Measurements from ENCODE around the gene SP9. TPM values are rescaled to one million over a fixed set of nuclear protein-coding genes. Genes with fewer than 3 reads are reported as not detected.

Gene SP9
- total and polyA plus RNA-seq, 10 of the 15 experiments (the other 5 are each of a cell fraction or from before 2014, with no cell fraction given), result not detected

DNA sequence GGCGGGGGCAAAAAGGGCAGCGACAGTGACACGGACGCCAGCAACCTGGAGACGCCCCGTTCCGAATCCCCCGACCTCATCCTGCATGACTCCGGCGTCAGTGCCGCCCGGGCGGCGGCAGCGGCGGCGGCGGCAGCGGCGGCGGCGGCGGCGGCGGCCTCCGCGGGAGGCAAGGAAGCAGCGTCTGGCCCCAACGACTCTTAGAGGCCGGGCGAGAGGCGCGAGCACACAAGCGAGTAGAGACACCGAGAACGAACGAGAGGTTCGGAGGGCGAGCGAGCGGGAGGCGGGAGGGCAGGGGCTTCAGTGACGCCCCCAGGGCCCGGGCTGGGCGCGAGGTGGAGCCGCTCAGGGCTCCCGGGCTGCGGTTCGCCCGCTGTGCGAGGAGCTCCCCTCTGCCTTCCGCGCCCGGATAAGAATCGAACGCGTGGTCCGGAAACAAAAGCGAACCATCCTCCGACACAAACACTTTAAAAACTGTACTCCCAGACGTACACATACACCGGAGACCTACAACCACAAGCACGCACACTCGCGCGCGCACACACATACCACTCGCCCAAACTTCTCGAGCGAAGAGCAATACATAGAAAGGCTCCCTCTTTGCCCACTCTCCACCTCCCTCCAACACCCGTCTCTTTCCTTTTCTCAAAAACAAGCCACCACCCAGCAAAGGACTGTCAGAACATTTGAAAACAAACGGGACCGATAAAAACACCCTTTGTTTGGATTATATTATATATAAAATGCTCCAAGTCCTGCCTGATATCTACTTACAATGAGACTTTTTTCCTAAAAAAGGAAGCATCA, 2.8 kb downstream of the SP9 start:
- DNase-seq (ENCODE audit: low read depth, low spot score), result no peak
- SMC1A ChIA-PET (ENCODE audit: uncharacterized antibody, unreplicated experiment), result interaction anchor here (1.0 kb wide), 1 partner anchor 179 kb away, joined by 3 read pairs; no protein-coding TSS in a partner anchor

DNA sequence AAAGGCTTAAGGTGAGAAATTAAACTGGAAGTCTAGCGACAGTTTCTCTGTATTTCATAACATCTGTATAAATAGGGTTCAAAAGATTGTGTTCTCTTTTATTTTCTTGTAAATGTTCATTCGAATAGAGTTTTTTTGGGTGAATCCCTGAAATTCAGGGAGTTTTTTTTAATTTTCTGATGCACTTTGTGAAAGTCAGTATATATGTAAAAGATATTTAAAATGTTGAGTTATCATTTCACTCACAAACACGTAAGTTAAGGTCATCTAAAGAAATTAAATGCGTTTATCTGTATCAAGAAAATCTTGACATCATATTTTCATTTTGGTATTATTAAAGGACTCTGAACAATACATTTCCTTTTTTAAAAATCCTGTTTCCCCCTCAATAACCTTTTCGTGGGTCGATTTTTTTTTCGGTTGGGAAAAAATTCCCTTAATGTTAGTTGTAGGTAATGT, 3.4 kb downstream of the SP9 start:
- DNase-seq (ENCODE audit: low read depth, low spot score) (no peak), FAIRE-seq (no peak), ATAC-seq (no peak)
- ChIA-PET RAD21 (ENCODE audit: unreplicated experiment) (no interaction called here), POLR2A (no interaction called here), CTCF (interaction anchor here (3.8 kb wide), 1 partner anchor 936 kb away, joined by 37 read pairs; no protein-coding TSS in a partner anchor), SMC1A (ENCODE audit: uncharacterized antibody, unreplicated experiment) (no interaction called here)
- Histone ChIP-seq H3K4me1 (ENCODE audit: control insufficient read depth, insufficient read depth, low read length) (peaks cover 25% of the 10 kb centered on the region), H4K20me1 (ENCODE audit: control insufficient read depth, insufficient read depth) (no peaks in the 10 kb centered on the region), H3K9ac (ENCODE audit: control insufficient read depth, insufficient read depth, low read length) (no peak overlapping the region), H3K27ac (ENCODE audit: control insufficient read depth, insufficient read depth) (no peak overlapping the region), H2AFZ (ENCODE audit: control insufficient read depth, low read depth, low read length) (no peak overlapping the region), H3K79me2 (ENCODE audit: control insufficient read depth, insufficient read depth, low read length) (no peaks in the 10 kb centered on the region), H3K4me3 (no peak overlapping the region; the same call in 1 of the 2 replicates), H3K36me3 (ENCODE audit: control insufficient read depth in 2 of 2, insufficient read depth in 2 of 2, low read length in 1 of 2) (no peaks in the 10 kb centered on the region), H3K27me3 (replicated peaks in 1 of 2; ENCODE audit: control insufficient read depth in 2 of 2, insufficient read depth in 2 of 2, low read length in 1 of 2) (peaks cover 23 to 62% of the 10 kb centered on the region in 2 experiments), H3K9me3 (replicated peaks; ENCODE audit: control insufficient read depth, insufficient read depth, low read length) (peaks cover 1% of the 10 kb centered on the region; the same call in 2 of the 3 replicates), H3K4me2 (ENCODE audit: control insufficient read depth, insufficient read depth) (no peak overlapping the region; the same call in 1 of the 2 replicates)
- in situ Hi-C loops (cut with MboI), result no loop called here
- no TSS peak for BruUV-seq (replicated peaks)
- TF ChIP-seq SMAD1 (IDR thresholded peaks at IDR 0.05; ENCODE audit: low read depth, partially characterized antibody) (no peak), EZH2 (IDR thresholded peaks at IDR 0.05; ENCODE audit: borderline replicate concordance, control insufficient read depth, low read depth, low read length) (0 out of 2 replicates have a peak, but pooled peaks have one; percentile 1), NR2F1 (conservative IDR thresholded peaks at IDR 0.05) (no peak), GATAD2B (conservative IDR thresholded peaks at IDR 0.05; ENCODE audit: low read depth) (no peak)
- 4% methylated on average over 7 of the region's 7 CpGs for WGBS (ENCODE audit: insufficient coverage, insufficient replicate concordance, low lambda C conversion rate, missing lambda C conversion rate)
- intact Hi-C loops (cut with micrococcal nuclease; ENCODE audit: unreplicated experiment), result loop anchor here (10.0 kb wide), 1 partner anchor 583 kb away; no protein-coding TSS in a partner anchor

More for the DNA sequence above, 2.8 kb downstream of the SP9 start:
- Histone ChIP-seq H3K9ac (ENCODE audit: control insufficient read depth, insufficient read depth, low read length) (no peak overlapping the region), H3K4me1 (ENCODE audit: control insufficient read depth, insufficient read depth, low read length) (peaks cover 24% of the 10 kb centered on the region), H4K20me1 (ENCODE audit: control insufficient read depth, insufficient read depth) (no peaks in the 10 kb centered on the region), H3K4me2 (ENCODE audit: control insufficient read depth, insufficient read depth) (peak overlapping the region; percentile 85), H2AFZ (ENCODE audit: control insufficient read depth, low read depth, low read length) (peak overlapping the region; percentile 41), H3K4me3 (peak overlapping the region; percentile 56), H3K27ac (ENCODE audit: control insufficient read depth, insufficient read depth) (no peak overlapping the region), H3K9me3 (replicated peaks; ENCODE audit: control insufficient read depth, insufficient read depth, low read length) (peaks cover 1% of the 10 kb centered on the region; the same call in 2 of the 3 replicates), H3K27me3 (replicated peaks in 1 of 2; ENCODE audit: control insufficient read depth in 2 of 2, insufficient read depth in 2 of 2, low read length in 1 of 2) (peaks cover 28 to 66% of the 10 kb centered on the region in 2 experiments), H3K79me2 (ENCODE audit: control insufficient read depth, insufficient read depth, low read length) (no peaks in the 10 kb centered on the region), H3K36me3 (ENCODE audit: control insufficient read depth in 2 of 2, insufficient read depth in 2 of 2, low read length in 1 of 2) (no peaks in the 10 kb centered on the region)
- RAD21 ChIA-PET (ENCODE audit: unreplicated experiment), result no interaction called here
- 8% methylated on average over 62 of the region's 74 CpGs for WGBS (ENCODE audit: insufficient coverage, insufficient replicate concordance, low lambda C conversion rate, missing lambda C conversion rate)
- no peak for TF ChIP-seq ZNF274 (IDR thresholded peaks at IDR 0.05; ENCODE audit: insufficient read depth, insufficient read length)
- TF ChIP-seq YY1 (IDR thresholded peaks at IDR 0.05; ENCODE audit: low read depth, low read length), result 0 out of 2 replicates have a peak, but pooled peaks have one; percentile 13
- intact Hi-C loops (cut with micrococcal nuclease; ENCODE audit: unreplicated experiment) (loop anchor here (10.0 kb wide), 1 partner anchor 583 kb away; no protein-coding TSS in a partner anchor), in situ Hi-C loops (cut with MboI) (no loop called here)
- FAIRE-seq (no peak), ATAC-seq (no peak)
- CTCF ChIA-PET, result interaction anchor here (0.6 to 1.0 kb wide), 2 partner anchors 183 to 200 kb away, joined by 3 to 4 read pairs; no protein-coding TSS in a partner anchor
- no TSS peak for BruUV-seq (replicated peaks)
- POLR2A ChIA-PET, result no interaction called here

All from GM12878 (cell line).